SU-DHL-6 (cell line): ENCODE data around the gene CARMIL1.

Source experiments
- EZH2phosphoT487 ChIP-seq: fragments of 200-600 bp; sonication (generic), shearing (Covaris generic); conservative IDR thresholded peaks from 2 replicates; pipeline ENCODE4 v1.6.1; 2018; ENCODE audit warnings: mild to moderate bottlenecking, antibody characterized with exemption, low read length, moderate library complexity, mixed read lengths
- TF ChIP-seq, protein P1 (sequence below): fragments of 200-600 bp; sonication (generic); IDR thresholded peaks from one replicate; pipeline ENCODE4 v1.5.1; 2017; ENCODE audit warnings: antibody characterized with exemption, mild to moderate bottlenecking, low read length, moderate library complexity; ENCODE audit not compliant: insufficient read depth, poor library complexity, severe bottlenecking

DNA sequence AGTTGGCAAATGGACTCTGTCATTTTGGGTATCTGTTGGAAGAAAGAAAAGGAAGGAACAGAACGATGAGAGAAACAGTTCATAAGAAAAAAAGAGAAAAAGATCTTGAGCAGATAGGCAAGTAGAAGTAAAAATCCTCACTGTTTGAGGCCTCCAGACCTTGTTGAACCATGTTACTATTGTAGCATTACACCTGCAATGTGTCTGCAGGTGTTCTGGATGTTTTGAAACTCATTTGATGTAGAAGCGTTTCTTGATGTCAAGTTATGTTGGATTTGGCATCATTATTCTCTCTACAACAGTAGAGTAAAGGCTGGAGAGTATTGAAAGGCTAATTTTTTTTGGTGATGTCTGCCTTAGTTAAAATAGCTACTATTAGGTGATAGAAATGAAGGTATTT is 108.7 kb downstream of the CARMIL1 start:
- TF ChIP-seq, protein P1, sequence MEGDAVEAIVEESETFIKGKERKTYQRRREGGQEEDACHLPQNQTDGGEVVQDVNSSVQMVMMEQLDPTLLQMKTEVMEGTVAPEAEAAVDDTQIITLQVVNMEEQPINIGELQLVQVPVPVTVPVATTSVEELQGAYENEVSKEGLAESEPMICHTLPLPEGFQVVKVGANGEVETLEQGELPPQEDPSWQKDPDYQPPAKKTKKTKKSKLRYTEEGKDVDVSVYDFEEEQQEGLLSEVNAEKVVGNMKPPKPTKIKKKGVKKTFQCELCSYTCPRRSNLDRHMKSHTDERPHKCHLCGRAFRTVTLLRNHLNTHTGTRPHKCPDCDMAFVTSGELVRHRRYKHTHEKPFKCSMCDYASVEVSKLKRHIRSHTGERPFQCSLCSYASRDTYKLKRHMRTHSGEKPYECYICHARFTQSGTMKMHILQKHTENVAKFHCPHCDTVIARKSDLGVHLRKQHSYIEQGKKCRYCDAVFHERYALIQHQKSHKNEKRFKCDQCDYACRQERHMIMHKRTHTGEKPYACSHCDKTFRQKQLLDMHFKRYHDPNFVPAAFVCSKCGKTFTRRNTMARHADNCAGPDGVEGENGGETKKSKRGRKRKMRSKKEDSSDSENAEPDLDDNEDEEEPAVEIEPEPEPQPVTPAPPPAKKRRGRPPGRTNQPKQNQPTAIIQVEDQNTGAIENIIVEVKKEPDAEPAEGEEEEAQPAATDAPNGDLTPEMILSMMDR = no peak
- no peak for TF ChIP-seq EZH2phosphoT487
